RKO (cell line): Measurements from ENCODE around the gene TGFBR2.

ENCODE experiments used
- DNase-seq: peaks from one replicate; pipeline ENCODE4 v3.0.0-alpha.2; 2016; ENCODE audit warnings: low spot score

Gene TGFBR2

GRCh38 chr3:30675006-30675405 is 68.6 kb downstream of the TGFBR2 start:
- no peak for DNase-seq

- DNase-seq, result no peak
These were observed 69.4 kb downstream of the TGFBR2 start for GRCh38 chr3:30675774-30676173.

- DNase-seq, result no peak
These were observed 70.3 kb downstream of the TGFBR2 start for GRCh38 chr3:30676424-30677346.

- DNase-seq, result no peak
These were observed 70.9 kb downstream of the TGFBR2 start for GRCh38 chr3:30677347-30677685.

GRCh38 chr3:30679045-30679444 is 72.6 kb downstream of the TGFBR2 start:
- no peak for DNase-seq

- no peak for DNase-seq
These were observed 74.6 kb downstream of the TGFBR2 start for GRCh38 chr3:30680789-30681648.

GRCh38 chr3:30681649-30682211 is 75.3 kb downstream of the TGFBR2 start:
- no peak for DNase-seq

GRCh38 chr3:30682434-30683155 is 76.2 kb downstream of the TGFBR2 start:
- no peak for DNase-seq

GRCh38 chr3:30683769-30684168 is 77.4 kb downstream of the TGFBR2 start:
- DNase-seq, result no peak

- no peak for DNase-seq
These were observed 78.0 kb downstream of the TGFBR2 start for GRCh38 chr3:30684356-30684755.

- no peak for DNase-seq
These were observed 78.9 kb downstream of the TGFBR2 start for GRCh38 chr3:30685267-30685667.

GRCh38 chr3:30686176-30686575 is 79.8 kb downstream of the TGFBR2 start:
- DNase-seq, result no peak

- DNase-seq, result no peak
These were observed 80.4 kb downstream of the TGFBR2 start for GRCh38 chr3:30686799-30687198.

- no peak for DNase-seq
These were observed 81.6 kb downstream of the TGFBR2 start for GRCh38 chr3:30687930-30688570.

GRCh38 chr3:30688776-30689641 is 82.6 kb downstream of the TGFBR2 start:
- DNase-seq, result no peak

GRCh38 chr3:30690199-30690598 is 83.8 kb downstream of the TGFBR2 start:
- DNase-seq, result no peak

- no peak for DNase-seq
These were observed 85.0 kb downstream of the TGFBR2 start for GRCh38 chr3:30691249-30691880.

- no peak for DNase-seq
These were observed 85.5 kb downstream of the TGFBR2 start for GRCh38 chr3:30691944-30692343.

GRCh38 chr3:30692498-30693130 is 86.2 kb downstream of the TGFBR2 start:
- DNase-seq, result no peak
